Adrenal gland (tissue), 5 donors: ENCODE measurements around the gene TOLLIP.

ENCODE experiments used
- CTCF ChIP-seq, 6 experiments: fragments of 450-650 bp in 4 of 6; fragments of 200-600 bp in 2 of 6; sonication (generic) in 1 of 6; IDR thresholded peaks; 1 replicate in 5 of 6; 2 replicates in 1 of 6; pipeline versions ENCODE4 v1.5.1 to v1.8.0; 2016 to 2021; ENCODE audit warnings: antibody characterized with exemption in 6 of 6, mild to moderate bottlenecking in 2 of 6, moderate library complexity in 1 of 6
- POLR2A ChIP-seq, 2 donors: fragments of 450-650 bp; IDR thresholded peaks; one replicate each; pipeline ENCODE4 v1.6.1; 2017; ENCODE audit warnings: antibody characterized with exemption in 2 of 2, mild to moderate bottlenecking in 2 of 2, moderate library complexity in 1 of 2
- donor health status: DM: no; HTN: no; CAD: no.

GRCh38 chr11:1251236-1251770, 58.1 kb downstream of the TOLLIP start:
- TF ChIP-seq CTCF (IDR thresholded peaks at IDR 0.05) (no peak), POLR2A (IDR thresholded peaks at IDR 0.05) (no peak)
